ENCODE data around the gene MCRIP2.

Gene MCRIP2

GRCh38 chr16:616733-617586, 24.7 kb upstream of the MCRIP2 start:
- no peak for DNase-seq (ENCODE audit: extremely low read depth in 1 of 2, low read depth in 1 of 2)

GRCh38 chr16:617855-618254, 23.8 kb upstream of the MCRIP2 start:
- no peak for DNase-seq (ENCODE audit: extremely low read depth in 1 of 2, low read depth in 1 of 2)

DNA sequence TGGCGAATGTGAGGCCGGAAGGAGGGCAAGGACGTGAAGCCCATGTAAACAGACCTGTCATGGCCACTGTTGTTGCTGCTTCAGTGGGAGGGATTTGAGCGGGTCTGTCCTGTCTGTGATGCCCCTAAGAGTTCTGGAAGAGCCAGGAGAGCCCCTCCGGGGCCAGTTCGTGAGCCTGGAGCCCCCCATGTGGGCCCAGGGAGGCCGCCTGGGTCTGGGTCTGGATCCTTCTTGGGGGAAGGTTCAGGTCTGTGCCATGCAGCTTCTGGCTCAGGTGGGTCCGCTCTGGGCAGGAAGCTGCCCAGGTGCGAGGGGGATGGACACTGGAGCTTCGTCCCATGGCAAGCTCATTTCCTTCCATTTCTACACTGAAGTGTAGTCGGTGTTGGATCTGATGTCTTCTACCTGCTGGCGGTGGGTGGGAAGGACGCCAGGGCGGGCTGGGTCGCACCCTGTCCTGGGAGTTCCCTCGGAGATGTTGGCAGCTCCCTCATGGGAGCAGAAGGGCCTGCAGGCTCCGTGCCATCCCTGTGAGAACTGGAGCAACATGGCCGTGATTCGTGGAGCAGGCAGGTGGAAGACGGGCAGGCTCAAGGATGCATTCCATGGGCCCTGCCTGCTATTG, 22.0 kb upstream of the MCRIP2 start:
- no peak for DNase-seq (ENCODE audit: extremely low read depth in 1 of 2, low read depth in 1 of 2)

- DNase-seq (ENCODE audit: extremely low read depth in 1 of 2, low read depth in 1 of 2), result no peak
Measured at GRCh38 chr16:620700-621525, 20.7 kb upstream of the MCRIP2 start.

DNA sequence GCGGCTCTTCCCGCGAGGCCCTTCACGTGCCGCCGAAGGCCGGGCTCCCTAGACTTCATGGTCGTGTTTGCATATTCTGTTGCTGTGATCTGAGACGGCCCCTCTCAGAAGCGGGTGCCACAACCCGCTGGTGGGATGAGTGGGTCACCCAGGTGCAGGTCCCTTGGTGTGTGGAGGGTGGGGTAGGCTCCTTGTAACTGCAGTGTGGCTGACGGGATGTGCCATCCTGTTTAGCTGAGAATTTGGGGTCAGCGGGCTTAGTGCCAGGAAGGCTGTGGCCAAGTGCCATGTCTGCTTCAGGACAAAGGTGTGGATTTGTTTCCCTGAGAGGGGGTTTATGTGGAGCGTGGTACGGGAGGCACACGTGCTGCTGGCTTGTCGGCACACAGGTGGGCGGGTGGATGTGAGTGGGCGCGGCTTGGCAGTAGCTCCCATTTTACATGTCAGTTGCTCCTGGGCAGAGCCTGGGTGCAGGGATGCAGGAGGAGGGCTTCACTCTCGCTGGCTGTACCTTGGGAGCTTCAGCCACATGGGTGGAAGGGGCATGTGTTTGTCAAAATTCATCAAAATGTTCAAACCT, 20.0 kb upstream of the MCRIP2 start:
- no peak for DNase-seq (ENCODE audit: extremely low read depth in 1 of 2, low read depth in 1 of 2)

DNA sequence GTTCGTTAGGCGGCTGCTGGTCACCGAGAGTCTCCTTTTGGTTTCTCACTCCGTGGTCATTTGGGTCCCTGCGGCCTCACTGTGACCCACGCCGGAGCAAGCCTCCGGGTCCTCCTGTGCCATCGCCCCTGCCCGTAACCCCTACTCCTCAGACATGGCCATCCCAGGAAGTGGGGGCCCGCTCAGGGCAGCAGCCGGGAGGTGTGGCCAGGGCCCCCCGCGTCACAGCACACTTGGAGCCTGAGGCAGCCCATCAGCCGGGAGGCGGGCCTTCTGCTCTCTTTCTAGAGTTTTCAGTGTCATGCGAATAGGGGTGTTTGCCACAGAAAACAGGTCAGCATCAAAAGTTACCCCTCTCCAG, 18.7 kb upstream of the MCRIP2 start:
- DNase-seq (ENCODE audit: extremely low read depth in 1 of 2, low read depth in 1 of 2), result no peak

DNA sequence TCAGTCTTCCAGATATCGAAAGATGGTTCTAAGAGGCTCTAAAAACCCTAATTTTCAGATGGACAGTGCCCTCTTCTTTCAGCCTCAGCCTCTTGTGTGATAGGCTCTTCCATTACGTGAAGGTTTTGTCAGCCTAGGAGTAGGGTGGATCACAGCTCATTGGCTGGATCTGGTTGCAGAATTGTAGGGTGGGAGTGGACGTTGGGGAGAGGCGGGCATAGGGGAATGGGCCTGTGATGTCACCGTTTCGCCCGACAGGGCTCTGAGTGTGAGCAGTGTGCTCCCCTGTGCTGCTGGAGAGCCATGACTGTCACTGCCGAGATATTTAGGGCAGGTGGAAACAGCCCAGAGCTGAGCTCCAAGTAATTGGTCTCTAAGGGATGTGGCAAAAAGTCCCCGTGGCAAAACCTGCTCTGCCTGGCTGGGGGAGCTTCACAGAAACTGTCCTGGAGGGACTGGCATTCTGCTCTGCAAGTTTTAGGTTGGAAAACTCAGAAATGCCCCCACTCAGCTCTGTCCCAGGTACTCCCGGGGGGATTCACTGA, 17.0 kb upstream of the MCRIP2 start:
- no peak for DNase-seq (ENCODE audit: extremely low read depth in 1 of 2, low read depth in 1 of 2)

GRCh38 chr16:625117-625976, 16.3 kb upstream of the MCRIP2 start:
- no peak for DNase-seq (ENCODE audit: extremely low read depth in 1 of 2, low read depth in 1 of 2)

- no peak for DNase-seq (ENCODE audit: extremely low read depth in 1 of 2, low read depth in 1 of 2)
Measured at GRCh38 chr16:625977-626765, 15.5 kb upstream of the MCRIP2 start.

GRCh38 chr16:626787-627453, 14.7 kb upstream of the MCRIP2 start:
- DNase-seq (ENCODE audit: extremely low read depth in 1 of 2, low read depth in 1 of 2), result no peak

DNA sequence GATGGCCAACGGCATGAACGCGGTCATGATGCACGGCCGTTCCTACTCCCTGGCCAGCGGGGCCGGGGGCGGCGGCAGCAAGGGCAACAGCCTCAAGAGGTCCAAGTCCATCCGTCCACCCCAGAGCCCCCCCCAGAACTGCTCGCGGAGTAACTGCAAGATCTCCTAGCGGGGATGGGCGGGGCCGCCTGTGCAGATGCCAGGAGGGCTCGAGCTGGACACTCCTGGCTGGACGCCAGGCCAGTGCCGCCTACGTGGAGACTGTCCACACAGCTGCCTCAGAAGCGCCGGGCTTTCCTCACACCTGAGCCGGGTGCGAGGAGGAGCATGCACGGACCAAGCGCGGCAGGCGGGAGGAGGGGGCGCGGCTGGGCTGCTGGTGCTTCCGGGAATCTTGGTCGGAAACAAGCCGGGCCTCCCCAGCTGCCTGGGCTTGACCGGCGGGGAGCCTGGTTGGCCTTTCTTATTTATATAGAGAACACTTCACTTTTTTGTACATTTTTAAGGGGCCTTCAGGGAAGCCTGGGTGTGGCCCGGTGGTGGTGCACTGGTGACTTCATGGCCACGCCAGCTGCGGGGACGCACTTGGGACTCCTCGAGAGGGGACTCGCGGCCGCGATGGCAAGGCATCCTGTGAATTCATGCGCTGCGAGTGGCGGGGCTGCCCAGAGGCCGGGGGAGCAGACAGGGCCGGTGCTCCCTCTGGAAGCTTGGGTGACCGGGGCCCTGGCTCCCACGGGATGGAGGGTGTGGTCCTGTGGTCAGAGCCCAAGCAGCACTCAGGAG, 14.0 kb upstream of the MCRIP2 start:
- no peak for DNase-seq (ENCODE audit: extremely low read depth in 1 of 2, low read depth in 1 of 2)

DNA sequence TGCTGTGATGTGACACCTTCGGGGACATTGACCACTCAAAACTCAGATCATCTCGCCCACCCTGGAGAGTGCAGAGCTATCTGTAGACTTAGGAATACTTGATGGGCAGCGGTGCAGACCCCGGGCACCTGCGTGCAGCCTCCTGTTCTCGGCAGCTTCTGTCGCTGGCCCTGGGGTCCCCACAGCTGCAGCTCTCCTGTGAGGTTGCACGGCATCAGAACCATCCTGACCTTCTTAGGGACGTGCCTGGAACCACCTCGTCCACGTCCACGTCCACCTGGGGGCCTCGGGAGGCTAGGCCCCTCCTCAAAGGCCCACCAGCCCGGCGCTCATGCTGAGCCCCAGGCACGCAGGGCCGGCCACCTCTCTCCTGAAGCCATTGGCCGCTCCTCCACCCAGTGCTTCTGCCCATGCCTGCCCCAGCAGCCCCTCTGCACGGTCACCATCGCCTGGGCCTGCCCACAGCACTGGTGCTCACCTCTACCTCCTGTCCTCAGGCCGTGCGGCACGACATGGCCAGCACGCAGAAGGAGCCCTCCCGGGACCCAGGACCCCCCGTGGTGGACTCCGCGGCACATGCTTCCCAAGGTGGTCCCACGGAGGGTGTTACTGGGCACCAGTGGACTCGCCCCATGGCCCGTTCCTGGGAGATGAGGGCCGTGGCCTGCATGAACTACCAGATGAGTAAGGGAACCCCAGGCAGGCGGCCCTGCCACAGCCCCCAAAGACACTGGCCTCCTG, 13.1 kb upstream of the MCRIP2 start:
- no peak for DNase-seq (ENCODE audit: extremely low read depth in 1 of 2, low read depth in 1 of 2)

DNA sequence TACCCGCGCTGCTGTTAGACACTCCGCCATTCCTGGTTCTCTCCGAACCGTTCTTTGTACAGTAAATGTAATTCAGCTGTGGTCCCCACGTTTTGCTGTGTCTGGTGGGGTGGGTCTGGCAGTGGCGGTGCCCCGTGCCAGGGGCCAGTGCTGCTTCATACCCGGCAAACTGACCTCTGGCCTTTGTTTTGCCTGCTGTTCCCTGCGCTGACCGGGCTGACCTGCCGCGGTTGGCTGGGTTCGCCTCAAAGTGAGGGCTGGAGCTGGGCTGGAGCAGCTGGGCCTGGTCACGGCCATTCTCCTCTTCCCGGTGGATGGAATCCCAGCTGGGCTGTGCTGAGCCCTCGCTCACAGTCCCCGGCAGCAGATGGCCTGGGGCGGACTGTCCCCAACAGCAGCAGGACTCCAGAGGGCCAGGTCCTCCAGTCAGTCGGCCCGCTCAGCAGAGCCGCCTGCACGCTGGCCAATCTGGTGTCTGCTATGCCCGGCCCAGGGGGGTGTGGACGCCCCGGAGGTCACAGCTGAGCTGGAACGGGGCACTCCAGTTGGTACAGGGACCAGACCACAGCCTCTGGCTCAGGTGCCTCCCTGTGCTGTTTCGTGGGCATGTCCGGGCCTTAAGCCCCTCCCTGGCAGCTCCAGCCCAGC, 12.3 kb upstream of the MCRIP2 start:
- no peak for DNase-seq (ENCODE audit: extremely low read depth in 1 of 2, low read depth in 1 of 2)

GRCh38 chr16:629833-630248, 11.8 kb upstream of the MCRIP2 start:
- DNase-seq (ENCODE audit: extremely low read depth in 1 of 2, low read depth in 1 of 2), result no peak

GRCh38 chr16:630249-630814, 11.3 kb upstream of the MCRIP2 start:
- no peak for DNase-seq (ENCODE audit: extremely low read depth in 1 of 2, low read depth in 1 of 2)

GRCh38 chr16:630815-631405, 10.7 kb upstream of the MCRIP2 start, which contains the start of gene WFIKKN1:
Gene WFIKKN1 (plus strand): TSS chr16:630985. CDS start chr16:631254, 269 bp downstream.
- DNase-seq (ENCODE audit: extremely low read depth in 1 of 2, low read depth in 1 of 2), result no peak
